ENCODE results near the gene RPS5.

- TF ChIP-seq CTCF (IDR thresholded peaks at IDR 0.05) (no peak), POLR2A (IDR thresholded peaks at IDR 0.05) (no peak)
Measured at GRCh38 chr19:58393725-58394033, 6.6 kb downstream of the RPS5 start.
